ENCODE measurements around the gene KLHL22. TPM values are rescaled to one million over a fixed set of nuclear protein-coding genes. Genes with fewer than 3 reads are reported as not detected.

Gene KLHL22
- total RNA-seq, 4 donors from 2014 or later = 7.7 to 13.0 (median 8.3) TPM

- Histone ChIP-seq H3K36me3 (peaks cover 0 to 25% (median 0%) of the 10 kb centered on the region in 3 donors), H3K9me3 (no peaks in the 10 kb centered on the region), H3K27me3 (peaks cover 0 to 100% (median 5%) of the 10 kb centered on the region in 4 donors), H3K4me3 (peak overlapping the region; percentile 9 to 62 (median 32)), H3K4me1 (peaks cover 30 to 63% (median 30%) of the 10 kb centered on the region in 3 donors), H3K27ac (no peak overlapping the region)
- WGBS, 2 donors = 47% methylated on average over 3 of the region's 94 CpGs; no CpG with 5 or more reads in 1 of the 2 donors
- peak; percentile 8 to 51 (median 22) for TF ChIP-seq CTCF (IDR thresholded peaks at IDR 0.05)
- TF ChIP-seq POLR2A (IDR thresholded peaks at IDR 0.05) = no peak
- no peak for DNase-seq
- intact Hi-C loops (cut with DNase I) = no loop called here
These were observed 64.7 kb downstream of the KLHL22 start for GRCh38 chr22:20430720-20431510.

GRCh38 chr22:20430101-20430719, 65.4 kb downstream of the KLHL22 start:
- intact Hi-C loops (cut with DNase I) = no loop called here
- WGBS, 2 donors = 36% methylated on average over 20 of the region's 37 CpGs; no CpG with 5 or more reads in 1 of the 2 donors
- peak overlapping the region; percentile 13 to 62 (median 44) for H3K4me3 ChIP-seq
- H3K9me3 ChIP-seq = no peaks in the 10 kb centered on the region
- no peak for DNase-seq
- H3K27me3 ChIP-seq = peaks cover 0 to 100% (median 4%) of the 10 kb centered on the region in 4 donors
- peaks cover 0 to 32% (median 0%) of the 10 kb centered on the region in 3 donors for H3K36me3 ChIP-seq
- no peak overlapping the region for H3K27ac ChIP-seq
- TF ChIP-seq CTCF (IDR thresholded peaks at IDR 0.05) = no peak
- no peak for TF ChIP-seq POLR2A (IDR thresholded peaks at IDR 0.05)
- H3K4me1 ChIP-seq = peaks cover 27 to 63% (median 37%) of the 10 kb centered on the region in 3 donors

- Histone ChIP-seq H3K36me3 (peaks cover 0 to 32% (median 0%) of the 10 kb centered on the region in 3 donors), H3K27ac (no peak overlapping the region), H3K4me3 (peak overlapping the region; percentile 18 to 62 (median 44)), H3K4me1 (peaks cover 30 to 65% (median 45%) of the 10 kb centered on the region in 3 donors), H3K9me3 (no peaks in the 10 kb centered on the region), H3K27me3 (peaks cover 0 to 100% (median 4%) of the 10 kb centered on the region in 4 donors)
- 51% methylated on average over 7 of the region's 75 CpGs; no CpG with 5 or more reads in 1 of the 2 donors for WGBS, 2 donors
- DNase-seq = no peak
- TF ChIP-seq POLR2A (IDR thresholded peaks at IDR 0.05) (no peak), CTCF (IDR thresholded peaks at IDR 0.05) (no peak)
- intact Hi-C loops (cut with DNase I) = no loop called here
These were observed 66.1 kb downstream of the KLHL22 start for GRCh38 chr22:20429254-20430100.

- peaks cover 0 to 100% (median 2%) of the 10 kb centered on the region in 4 donors for H3K27me3 ChIP-seq
- peak overlapping the region; percentile 18 to 62 (median 44) for H3K4me3 ChIP-seq
- H3K36me3 ChIP-seq = peaks cover 0 to 32% (median 0%) of the 10 kb centered on the region in 3 donors
- intact Hi-C loops (cut with DNase I) = no loop called here
- TF ChIP-seq CTCF (IDR thresholded peaks at IDR 0.05) (no peak), POLR2A (IDR thresholded peaks at IDR 0.05) (no peak)
- DNase-seq = no peak
- no peaks in the 10 kb centered on the region for H3K9me3 ChIP-seq
- no peak overlapping the region for H3K27ac ChIP-seq
- 32 to 40% methylated on average over 12 to 17 of the region's 23 CpGs for WGBS, 2 donors
- H3K4me1 ChIP-seq = peaks cover 39 to 73% (median 47%) of the 10 kb centered on the region in 3 donors
These were observed 66.9 kb downstream of the KLHL22 start for GRCh38 chr22:20428496-20429253.
